ENCODE results near the gene GMFB.

The GMFB gene

DNA sequence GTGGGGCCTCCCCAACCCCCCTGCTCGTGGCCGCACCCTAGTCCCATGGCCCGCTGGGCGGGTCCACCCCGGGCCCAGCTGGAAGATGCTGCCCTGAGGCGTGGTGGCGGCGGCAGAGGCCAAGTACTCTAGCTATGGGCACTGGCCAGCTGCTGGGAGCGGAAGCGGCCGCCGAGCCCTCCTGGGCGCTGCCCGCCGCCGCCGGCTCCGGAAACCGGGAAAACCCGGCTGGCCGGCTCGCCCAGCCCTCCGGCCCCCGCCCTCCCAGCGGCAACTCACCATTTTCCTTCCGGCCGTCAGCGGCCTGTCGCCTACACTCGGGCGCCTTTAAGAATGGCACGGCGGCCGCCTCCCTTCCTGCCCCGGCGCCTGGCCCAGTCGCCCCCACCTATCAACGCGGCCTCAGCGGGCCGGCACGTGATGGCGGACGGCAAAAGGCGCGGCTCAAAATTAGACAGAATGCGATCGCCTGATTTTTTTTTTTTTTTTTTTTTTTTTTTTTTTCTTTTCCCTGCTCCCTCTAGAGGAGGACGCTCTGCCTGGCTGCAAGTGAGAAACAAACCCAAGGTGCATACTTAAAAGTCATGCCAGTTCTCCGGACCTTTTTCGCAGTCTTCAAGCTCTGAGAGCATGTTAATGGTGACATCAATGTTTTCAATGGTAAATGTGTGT, at the start of gene GMFB:
Gene GMFB (minus strand): TSS at position 335 of the 672 bp plus-strand sequence. CDS start 53 bp downstream, at position 282.
- in situ Hi-C loops (cut with MboI; ENCODE audit: low sequenced_read_pairs): no loop called here

DNA sequence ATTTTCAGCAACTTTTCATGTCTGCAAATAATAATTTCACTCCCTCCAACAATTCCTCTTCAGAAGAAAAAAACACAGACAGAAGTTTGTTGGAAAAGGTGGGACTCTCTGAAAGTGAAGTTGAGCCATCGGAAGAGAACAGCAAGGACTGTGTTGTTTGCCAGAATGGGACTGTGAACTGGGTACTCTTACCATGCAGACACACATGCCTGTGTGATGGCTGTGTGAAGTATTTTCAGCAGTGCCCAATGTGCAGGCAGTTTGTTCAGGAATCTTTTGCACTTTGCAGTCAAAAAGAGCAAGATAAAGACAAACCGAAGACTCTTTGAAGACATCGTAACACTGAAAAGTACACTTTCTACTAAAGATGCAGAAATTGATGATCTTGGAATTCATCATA, 49.3 kb upstream of the GMFB start:
- in situ Hi-C loops (cut with MboI; ENCODE audit: low sequenced_read_pairs): no loop called here

DNA sequence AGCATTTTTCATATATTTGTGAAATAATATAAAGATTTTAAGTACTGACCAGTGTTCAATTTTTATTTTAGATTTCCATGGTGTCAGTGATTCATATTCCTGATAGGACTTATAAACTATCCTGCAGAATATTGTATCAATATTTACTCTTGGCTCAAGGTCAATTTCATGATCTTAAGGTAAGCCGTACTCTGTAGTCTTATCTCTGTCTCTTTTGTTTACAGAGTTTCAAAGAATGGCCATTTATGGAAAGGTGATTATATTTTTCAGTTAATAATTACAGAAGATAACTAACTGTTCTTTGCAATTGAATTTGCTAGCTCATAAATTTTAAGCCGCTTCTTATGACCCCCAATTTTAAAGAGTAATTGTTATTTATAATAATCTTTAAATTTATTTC, 48.9 kb upstream of the GMFB start:
- in situ Hi-C loops (cut with MboI; ENCODE audit: low sequenced_read_pairs): no loop called here

DNA sequence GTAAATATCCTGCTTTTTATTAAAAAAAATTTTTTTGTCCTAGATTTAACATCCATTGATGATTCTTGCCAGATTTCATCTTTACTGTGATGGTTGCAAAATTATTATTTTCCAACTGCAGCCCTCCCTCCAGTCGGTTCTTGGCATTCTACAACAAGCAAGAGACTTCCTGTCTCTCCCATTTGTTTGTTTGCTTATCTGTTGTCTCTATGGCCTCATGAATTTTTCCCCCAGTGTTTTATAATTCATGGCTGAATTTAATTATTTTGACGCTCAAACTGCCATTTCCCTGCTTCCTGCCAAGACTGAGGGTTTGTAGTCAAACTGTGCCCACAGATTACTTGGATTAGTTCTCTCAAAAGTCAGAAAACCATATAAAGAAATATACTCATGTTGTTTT, 46.9 kb upstream of the GMFB start:
- in situ Hi-C loops (cut with MboI; ENCODE audit: low sequenced_read_pairs): no loop called here

DNA sequence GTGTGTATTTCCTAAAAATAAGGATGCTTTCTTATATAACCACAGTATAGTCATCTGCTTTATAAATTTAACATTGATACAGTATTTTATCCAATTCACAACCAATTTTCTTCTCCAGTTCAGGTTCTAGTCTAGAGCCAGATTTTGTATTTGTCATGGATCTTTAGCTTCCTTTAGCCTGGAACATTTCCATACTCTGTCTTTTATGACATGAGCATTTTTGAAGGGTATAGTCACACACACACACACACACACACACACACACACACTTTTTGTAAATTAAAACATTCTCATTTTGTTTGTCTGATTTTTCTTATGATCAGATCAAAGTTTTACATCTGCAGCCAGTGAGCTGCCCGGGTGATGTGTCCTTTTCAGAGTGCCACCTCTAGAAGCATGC, 46.3 kb upstream of the GMFB start:
- in situ Hi-C loops (cut with MboI; ENCODE audit: low sequenced_read_pairs): no loop called here

DNA sequence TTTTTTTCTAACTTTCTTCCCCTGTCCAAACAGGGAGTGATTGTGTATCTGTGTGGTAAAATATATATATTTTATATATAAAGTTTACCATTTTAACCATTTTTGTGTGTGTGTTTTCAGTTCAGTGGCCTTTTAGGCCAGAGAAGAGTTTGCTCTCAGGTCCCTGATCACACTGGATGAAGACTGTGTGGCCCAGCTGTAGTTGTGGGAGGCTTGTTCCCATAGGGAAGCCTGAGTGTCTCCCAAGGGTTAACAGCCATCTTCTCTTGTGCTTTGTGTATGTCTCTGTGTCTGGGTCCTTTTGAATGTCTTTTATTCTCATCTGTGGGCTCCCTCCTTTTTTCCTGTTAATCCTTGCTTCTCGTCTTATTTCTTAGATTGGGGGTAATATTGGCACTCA, 44.3 kb upstream of the GMFB start:
- in situ Hi-C loops (cut with MboI; ENCODE audit: low sequenced_read_pairs): no loop called here

DNA sequence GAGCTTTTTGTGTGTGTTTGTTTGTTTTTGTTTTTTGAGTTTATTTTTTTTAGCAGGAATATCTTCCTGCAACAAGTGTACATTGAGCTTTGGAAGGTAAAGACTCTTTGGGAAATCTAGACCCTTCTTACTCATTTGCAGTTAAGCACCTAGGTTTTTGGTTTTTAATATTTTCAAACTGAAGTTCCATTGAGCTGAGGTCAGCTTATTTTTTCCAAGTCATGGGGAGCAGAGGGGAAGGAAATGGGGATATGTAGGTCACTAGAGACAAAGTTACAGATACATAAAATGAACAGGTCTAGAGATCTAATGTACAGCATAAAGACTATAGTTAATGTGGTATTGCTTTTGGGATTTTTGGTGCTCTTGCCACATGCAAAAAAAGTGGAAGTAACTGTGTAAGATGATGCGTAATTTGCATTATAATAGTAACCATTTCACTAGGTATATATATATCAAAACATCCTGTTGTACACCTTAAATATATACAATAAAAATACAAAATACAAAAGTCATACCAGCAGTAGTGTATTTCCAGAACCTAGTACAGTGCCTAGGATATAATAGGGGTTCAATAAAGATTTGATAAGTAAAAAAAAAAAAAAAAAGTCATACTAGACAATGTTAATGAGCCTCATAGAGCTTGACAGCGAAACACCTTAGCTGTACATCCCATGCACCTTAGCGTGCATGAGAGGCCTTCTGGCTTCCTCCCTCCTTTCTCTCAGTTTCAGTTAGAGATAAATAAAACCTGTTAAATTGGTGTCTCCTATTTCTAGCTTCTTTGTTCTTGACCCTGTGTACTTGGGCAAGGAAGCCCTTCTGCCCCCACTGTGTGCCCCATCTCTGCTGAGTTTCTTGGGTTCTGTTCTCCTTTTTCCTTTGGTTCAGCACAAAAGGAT, 43.6 kb upstream of the GMFB start:
- in situ Hi-C loops (cut with MboI; ENCODE audit: low sequenced_read_pairs): no loop called here

DNA sequence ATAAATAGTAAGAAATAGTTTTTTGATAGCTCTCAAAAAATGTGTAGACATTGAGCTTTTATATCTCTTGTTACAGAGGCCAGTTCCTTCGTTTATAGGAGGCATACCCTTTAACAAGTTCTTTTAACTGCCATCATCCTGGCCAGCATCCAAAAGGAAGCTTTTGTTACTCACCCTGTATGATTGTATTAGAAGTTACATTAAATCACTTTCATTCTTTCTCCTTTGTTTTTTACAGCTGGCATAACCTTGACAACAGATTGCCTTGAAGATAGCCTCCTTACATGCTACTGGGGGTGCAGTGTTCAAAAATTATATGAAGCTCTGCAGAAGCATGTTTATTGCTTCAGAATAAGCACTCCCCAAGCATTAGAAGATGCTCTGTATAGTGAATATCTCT, 41.0 kb upstream of the GMFB start:
- in situ Hi-C loops (cut with MboI; ENCODE audit: low sequenced_read_pairs): no loop called here

DNA sequence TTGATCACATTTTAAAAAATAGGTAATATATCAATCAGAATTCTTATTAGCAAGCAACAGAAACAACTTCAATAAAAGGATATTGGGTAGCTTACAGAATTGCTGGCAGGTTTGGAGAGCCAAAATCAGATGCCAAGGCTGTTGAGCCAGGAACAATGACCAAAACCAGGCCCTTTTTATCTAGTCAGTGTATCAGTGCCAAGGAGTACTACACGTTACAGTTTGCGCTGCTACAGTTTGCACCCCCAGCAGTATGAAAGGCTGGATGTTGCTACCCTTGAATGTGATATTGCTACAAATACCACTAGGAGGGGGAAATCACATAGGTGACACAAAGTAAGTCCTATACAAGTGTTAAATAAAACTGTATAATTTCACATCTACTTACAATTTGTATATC, 40.2 kb upstream of the GMFB start:
- in situ Hi-C loops (cut with MboI; ENCODE audit: low sequenced_read_pairs): no loop called here

DNA sequence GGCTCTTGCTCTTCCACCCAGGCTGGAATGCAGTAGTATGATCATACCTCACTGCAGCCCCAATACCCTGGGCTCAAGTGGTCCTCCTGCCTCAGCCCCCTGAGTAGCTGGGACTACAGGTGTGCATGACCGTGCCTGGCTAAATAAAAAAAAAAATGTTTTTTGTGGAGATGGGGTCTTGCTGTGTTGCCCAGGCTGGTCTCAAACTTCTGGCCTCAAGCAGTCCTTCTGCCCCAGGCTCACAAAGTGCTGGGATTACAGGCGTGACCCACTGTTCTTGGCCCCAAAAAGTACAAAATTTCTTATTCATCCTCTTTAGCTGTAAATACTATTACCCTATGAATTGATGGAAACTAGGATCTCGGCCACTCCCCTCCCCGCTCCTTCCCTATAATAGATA, 35.6 kb upstream of the GMFB start:
- in situ Hi-C loops (cut with MboI; ENCODE audit: low sequenced_read_pairs): no loop called here

DNA sequence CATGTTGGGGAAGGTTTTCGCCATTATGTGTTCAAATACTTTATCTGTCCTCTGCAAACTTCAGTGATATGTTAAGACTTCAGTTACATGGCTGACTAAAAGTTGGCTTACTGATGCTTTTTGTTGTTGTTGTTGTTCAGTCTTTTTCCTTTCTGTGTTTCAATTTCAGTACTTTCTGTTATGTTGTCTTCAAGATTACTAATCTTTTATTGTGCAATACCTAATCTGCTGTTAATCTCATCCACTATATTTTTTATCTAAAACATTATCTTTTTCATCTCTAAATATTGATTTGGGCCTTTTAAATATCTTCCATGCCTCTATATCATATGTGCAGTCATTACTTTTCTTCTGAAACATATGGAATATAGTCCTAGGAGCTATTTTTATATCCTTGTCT, 27.9 kb upstream of the GMFB start:
- in situ Hi-C loops (cut with MboI; ENCODE audit: low sequenced_read_pairs): no loop called here

DNA sequence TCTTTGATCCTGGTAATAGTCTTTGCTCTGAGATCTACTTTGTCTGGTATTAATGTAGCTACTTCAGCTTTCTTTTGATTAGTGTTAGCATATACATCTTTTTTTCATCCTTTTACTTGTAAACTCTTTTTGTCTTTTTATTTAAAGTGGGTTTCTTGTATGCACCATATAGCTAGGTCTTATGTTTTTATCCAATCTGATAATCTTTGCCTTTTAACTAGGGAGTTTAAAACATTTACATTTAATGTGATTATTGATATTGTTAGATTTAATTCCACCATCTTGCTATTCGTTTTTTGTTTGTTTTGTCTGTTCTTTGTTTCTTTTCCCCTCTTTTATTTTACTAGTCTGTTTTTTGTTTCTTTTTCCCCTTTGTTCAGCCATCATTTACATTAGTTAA, 26.9 kb upstream of the GMFB start:
- in situ Hi-C loops (cut with MboI; ENCODE audit: low sequenced_read_pairs): no loop called here

DNA sequence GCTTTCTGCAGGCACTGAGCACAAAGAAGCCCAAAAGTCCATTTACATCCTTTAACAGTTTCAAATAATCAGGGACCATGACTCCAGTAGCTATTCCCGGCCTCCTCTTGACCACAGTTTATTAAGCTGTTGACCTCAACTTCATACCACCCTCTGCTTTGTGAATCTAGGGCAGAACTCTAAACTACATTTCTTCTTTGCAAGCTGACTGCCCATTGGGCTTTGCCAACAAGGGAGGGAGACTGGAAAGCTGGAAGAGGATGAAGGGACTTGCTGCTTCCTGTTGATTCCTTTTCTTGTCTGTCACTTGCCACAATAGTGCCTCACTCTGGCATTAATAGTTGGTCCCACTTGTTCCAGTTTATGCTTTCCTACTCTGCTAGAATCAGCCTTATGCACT, 23.6 kb upstream of the GMFB start:
- in situ Hi-C loops (cut with MboI; ENCODE audit: low sequenced_read_pairs): no loop called here

DNA sequence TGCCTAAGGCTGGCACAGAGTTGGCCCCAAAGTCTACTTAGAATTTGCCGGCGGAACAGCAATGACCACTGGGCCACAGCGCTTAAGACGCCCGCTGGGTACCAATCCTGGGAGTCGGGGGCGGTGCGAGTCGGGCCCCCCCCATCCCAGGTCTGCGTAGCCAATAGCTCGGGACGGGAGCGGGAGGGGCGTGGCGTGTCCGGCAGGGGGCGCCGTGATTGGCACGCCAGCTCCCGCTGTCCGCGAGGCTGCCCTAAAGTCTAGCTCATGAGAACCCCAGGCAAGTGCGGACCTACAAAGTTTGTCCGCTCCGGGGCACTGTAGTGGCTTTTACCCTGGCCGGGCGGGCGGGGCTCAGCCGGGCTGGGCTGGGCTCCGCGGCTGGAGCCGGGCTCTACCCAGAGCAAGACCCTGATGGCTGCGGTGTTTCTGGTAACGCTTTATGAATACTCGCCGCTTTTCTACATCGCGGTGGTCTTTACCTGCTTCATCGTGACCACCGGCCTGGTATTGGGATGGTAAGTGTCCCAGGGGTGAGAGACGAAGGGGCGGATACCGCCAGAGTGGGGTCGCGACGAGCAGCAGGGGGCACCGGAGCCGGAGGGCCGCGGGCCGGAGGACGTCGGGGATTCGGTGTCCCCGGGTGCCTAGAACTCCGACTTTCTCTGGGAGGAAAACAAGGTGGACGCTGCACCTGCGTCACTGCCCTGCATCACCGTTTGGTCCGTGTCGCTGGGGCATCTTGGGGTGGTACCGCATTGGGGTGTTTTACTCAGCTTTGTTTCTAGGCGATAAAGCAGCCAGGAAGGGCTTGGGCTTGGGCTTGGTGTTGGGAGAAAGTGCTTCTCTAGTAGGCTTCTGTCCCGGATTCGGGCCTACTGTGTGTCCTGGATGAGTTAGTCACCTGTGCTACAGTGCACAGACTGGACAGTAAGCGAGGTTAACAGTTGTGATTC, 21.0 kb upstream of the GMFB start, which contains the start of gene CGRRF1:
Gene CGRRF1 (plus strand): TSS at position 361 of the 956 bp plus-strand sequence. CDS start 54 bp downstream, at position 415.
- in situ Hi-C loops (cut with MboI; ENCODE audit: low sequenced_read_pairs): no loop called here

DNA sequence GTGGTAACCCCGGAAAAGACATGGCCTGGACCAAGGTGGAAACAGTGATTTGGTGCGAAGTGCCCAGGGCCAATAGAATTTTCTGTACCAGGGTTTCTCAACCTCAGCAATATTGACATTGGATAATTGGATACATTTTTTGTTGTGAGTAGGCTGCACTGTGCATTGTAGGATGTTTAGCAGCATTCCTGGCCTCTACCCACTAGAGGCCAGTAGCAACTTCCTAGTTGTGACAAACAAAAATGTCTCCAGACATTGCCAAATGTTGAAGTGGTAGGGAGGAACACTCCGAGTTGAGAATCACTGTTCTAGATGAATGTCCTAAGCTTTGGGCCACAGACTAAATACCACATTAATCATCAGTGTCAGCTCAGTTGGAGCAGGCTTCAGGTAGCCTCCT, 14.7 kb upstream of the GMFB start:
- in situ Hi-C loops (cut with MboI; ENCODE audit: low sequenced_read_pairs): no loop called here

DNA sequence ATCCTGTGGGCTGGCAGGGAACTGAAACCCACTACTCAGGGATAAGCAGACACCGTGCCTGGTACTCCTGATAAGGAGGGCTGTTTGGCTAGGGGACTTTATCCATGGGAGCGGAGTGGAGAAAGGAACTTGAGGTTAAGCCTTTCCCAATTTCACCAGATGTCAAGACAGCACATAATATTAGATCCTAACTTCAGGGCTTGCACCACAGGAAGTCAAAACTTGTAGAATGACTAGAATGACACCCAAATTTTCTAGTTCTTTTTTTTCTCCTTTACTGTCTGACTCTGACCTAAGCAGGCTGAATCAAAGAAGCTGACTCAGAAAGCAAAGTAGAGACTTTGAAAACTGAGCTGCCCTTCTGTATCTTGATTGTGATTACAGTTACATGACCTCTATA, 13.8 kb upstream of the GMFB start:
- in situ Hi-C loops (cut with MboI; ENCODE audit: low sequenced_read_pairs): no loop called here

DNA sequence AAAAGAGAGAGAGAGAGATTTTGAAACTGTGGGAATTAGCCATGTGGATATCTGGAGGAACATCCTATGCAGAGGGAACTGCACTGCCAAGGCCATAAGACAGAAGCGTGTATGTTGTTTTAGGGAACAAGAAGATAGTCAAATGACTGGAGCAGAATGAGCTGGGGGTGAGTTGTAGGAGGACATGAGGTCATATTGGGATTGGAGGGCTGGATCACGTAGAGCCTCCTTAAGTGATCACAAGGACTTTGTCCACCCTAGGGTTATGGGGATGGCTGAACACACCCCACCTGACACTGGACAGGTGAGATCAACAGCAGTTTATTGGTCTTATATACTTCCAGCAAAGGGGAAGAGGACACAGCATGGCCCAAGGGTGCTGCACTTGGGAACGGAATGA, 12.7 kb upstream of the GMFB start:
- in situ Hi-C loops (cut with MboI; ENCODE audit: low sequenced_read_pairs): no loop called here

DNA sequence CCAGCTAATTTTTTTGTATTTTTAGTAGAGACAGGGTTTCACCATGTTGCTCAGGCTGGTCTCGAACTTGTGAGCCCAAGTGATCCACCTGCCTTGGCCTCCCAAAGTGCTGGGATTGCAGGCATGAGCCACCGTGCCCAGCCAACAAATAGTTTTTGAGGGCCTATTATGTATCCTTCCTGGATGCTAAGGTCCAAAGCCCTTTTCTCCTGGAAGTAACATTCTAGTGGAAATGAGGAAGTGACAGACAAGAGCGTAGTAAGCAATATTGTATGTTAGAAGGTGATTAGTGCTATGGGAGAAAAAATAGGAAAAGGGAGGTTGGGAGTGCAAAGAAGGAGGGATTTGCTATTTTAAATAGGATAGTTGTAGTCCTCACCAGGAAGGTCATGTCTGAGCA, 12.0 kb upstream of the GMFB start:
- in situ Hi-C loops (cut with MboI; ENCODE audit: low sequenced_read_pairs): no loop called here

DNA sequence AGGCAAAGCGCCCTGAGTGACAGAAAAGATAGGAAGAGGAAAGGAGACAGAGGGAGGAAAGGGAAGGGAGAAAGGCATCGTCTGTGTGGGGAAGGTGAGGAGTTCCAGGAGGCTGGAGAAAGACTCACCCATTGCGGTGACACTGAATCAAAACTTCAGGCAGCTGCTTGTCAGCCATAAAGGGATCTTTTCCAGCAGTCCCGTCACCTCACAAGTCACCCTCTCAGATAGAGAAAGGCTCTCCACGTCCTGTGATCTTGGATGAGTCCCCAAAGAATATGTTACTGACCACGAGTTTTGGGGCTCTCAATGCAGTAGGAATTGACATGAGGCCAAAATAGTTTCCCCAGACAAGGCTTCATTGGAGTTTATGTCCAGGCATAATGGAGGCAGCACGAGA, 9.8 kb upstream of the GMFB start:
- in situ Hi-C loops (cut with MboI; ENCODE audit: low sequenced_read_pairs): no loop called here

DNA sequence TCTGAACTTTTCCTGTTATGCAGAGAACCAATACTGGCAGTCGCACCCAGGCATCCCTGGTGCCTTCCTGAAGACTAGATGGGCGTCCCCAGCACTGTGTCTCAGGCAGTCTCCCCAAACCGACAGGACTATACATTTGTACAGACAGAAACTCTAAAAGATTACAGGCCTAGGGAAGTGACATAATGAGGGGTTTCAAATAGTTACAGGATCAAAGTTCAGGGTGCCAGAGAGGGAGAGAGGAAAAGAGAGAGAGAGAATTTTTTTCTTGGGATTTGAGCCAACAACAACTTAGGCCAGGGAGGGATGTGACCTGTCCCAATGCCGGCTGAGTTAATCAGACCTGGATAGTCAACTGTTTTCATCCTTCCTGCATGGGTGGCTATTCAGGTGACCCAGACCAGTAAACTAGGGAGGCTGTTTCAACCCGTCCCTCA, 9.3 kb upstream of the GMFB start:
- in situ Hi-C loops (cut with MboI; ENCODE audit: low sequenced_read_pairs): no loop called here

DNA sequence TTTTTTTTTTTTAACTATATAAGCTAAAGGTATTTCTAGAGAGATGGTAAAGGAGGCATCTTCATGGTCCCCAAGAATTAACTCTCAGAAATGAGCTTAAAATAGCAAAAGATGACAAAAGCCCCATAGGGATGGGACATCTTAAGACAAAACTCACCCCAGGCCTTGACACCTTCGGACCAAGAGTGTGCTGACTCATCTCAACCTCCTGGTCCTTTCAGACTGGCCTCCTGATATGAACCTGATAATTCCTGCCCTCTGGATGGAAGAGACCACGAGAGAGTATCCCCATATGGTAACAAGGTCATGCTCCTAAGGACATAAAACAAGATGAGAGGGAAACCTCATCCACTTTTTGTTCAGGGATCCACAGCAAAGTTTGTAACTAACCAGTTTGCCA, 8.4 kb upstream of the GMFB start:
- in situ Hi-C loops (cut with MboI; ENCODE audit: low sequenced_read_pairs): no loop called here

All from HL-60/S4 treated with retinoic acid at 250 ng/mL for 4 days and 3 days (cell line).